Mammary epithelial cell (primary cell): Measurements from ENCODE around the gene FBXO17.
A peak's percentile ranks its signal among the peaks of the same experiment; 100 is the strongest.

ENCODE experiments used
- EZH2 ChIP-seq: IDR thresholded peaks from 2 replicates; pipeline ENCODE4 v1.6.1; 2012; ENCODE audit warnings: low read length, inconsistent platforms, borderline replicate concordance
- TF ChIP-seq, protein P1 (sequence below), 2 donors: IDR thresholded peaks in 1 of 2; conservative IDR thresholded peaks in 1 of 2; 2 replicates each; pipeline ENCODE4 v1.5.1; 2011 to 2012; ENCODE audit warnings: inconsistent platforms in 2 of 2, low read length in 2 of 2, mild to moderate bottlenecking in 2 of 2, control low read depth in 1 of 2, low read depth in 1 of 2; ENCODE audit not compliant: insufficient read depth in 1 of 2; ENCODE audit errors: extremely low read depth in 1 of 2

- TF ChIP-seq, protein P1, sequence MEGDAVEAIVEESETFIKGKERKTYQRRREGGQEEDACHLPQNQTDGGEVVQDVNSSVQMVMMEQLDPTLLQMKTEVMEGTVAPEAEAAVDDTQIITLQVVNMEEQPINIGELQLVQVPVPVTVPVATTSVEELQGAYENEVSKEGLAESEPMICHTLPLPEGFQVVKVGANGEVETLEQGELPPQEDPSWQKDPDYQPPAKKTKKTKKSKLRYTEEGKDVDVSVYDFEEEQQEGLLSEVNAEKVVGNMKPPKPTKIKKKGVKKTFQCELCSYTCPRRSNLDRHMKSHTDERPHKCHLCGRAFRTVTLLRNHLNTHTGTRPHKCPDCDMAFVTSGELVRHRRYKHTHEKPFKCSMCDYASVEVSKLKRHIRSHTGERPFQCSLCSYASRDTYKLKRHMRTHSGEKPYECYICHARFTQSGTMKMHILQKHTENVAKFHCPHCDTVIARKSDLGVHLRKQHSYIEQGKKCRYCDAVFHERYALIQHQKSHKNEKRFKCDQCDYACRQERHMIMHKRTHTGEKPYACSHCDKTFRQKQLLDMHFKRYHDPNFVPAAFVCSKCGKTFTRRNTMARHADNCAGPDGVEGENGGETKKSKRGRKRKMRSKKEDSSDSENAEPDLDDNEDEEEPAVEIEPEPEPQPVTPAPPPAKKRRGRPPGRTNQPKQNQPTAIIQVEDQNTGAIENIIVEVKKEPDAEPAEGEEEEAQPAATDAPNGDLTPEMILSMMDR (conservative IDR thresholded peaks at IDR 0.05 in 1 of 2, IDR thresholded peaks at IDR 0.05 in 1 of 2; ENCODE audit: extremely low read depth in 1 of 2, insufficient read depth in 1 of 2, low read depth in 1 of 2, low read length in 2 of 2) = peak in 1 of 2 donors; percentile 40
- TF ChIP-seq EZH2 = no peak
These were observed 42.9 kb downstream of the FBXO17 start for GRCh38 chr19:38932425-38933179.
